AG20443 (cell line): ENCODE data around the gene C16orf74.

Source experiments
- DNase-seq: peaks from one replicate; pipeline ENCODE4 v3.0.0; 2012; ENCODE audit warnings: low spot score, mixed read lengths

The C16orf74 gene

DNA sequence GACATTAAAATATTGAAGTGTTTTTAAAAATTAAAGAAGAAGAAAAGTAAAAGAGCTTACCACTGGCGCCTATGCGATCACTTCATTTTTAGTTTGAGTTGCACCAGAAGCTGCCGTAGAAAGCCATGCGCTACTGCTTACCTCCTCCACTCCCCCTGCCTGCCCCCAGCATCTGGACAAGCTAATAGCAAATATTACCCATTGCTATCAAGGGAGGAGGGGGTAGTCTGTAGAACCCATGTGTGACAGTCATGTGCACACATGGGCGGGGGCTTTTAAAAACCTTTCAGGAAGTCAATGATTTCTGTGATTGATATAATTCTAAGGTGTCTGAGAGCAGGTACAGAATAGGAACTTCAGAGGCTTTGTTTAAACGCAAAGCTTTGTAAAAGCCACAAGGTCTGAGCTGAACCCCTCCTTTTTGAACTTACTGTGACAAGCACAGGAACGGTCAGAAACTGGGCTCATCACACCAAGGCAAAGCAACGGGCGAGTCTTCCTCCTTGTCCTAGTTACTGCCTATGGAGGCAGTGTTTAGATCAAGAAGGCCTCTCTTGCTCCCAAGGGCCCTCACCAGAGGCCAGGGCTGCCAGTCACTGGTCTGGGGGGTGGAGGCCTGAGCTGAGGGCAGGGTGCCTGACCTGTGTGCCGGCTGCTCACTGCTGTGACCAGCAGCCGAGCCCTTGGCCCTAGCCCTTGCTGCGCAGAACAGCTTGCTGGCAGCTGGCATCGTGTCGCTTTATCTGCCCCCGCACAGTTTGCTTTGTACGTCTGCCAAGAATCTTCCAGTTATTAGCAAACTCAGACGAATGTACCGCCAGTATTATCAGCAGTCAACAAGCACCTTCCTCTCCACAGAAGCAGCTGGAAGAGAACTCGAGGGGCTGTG, 77.1 kb downstream of the C16orf74 start:
- DNase-seq: no peak

DNA sequence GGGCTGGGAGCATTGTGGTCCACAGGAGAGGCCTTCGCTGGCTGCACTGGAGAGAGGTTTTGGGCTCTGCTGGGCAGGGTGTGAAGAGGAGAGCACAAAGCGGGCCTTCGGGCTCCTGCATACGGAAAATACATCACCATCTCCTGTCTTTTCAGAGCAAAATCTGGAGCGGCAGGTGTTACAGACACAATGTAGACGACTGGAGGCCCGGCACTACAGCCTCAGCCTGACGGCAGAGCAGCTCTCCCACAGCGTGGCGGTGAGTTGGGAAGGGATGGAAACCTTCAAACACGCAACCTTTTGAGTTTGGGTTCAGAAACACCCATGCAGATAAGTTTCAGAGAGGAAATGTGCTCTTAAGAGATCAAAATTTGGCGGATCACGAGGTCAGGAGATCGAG, 80.1 kb downstream of the C16orf74 start:
- DNase-seq: no peak

DNA sequence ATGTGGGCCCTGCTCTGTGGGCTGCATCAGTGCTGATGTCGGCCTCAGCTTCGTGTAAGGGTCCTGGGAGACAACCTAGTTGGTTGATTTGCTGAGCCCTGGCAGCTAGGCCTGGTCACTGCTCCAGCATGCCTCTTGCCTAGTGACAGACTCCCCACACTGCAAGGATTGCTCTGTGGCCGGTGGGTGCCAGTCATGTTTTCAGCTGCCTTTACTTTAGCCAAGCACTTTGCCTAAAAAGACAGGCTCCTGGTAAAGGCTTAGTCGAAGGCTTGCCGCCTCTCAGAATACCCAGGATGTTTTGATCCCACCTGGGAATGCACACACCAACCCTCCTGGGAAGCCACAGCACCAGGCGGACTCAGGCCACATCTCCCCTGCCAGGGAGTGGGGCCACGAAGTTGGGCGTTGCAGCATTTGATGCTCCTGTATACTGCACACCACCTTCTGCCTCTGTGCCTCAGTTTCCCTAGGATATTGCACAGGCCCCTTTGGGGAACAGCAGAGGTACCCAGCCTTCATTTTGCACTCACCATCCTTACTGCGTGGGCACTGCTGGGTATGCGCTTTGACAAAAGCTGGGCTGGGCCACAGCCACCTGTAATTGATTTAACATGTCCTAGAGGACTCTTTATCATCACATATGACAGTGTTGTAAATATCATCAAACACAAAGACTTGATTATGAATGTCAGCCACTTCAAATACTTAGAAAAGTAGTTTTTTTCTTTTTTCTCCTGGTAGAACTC, 82.0 kb downstream of the C16orf74 start:
- DNase-seq: no peak

DNA sequence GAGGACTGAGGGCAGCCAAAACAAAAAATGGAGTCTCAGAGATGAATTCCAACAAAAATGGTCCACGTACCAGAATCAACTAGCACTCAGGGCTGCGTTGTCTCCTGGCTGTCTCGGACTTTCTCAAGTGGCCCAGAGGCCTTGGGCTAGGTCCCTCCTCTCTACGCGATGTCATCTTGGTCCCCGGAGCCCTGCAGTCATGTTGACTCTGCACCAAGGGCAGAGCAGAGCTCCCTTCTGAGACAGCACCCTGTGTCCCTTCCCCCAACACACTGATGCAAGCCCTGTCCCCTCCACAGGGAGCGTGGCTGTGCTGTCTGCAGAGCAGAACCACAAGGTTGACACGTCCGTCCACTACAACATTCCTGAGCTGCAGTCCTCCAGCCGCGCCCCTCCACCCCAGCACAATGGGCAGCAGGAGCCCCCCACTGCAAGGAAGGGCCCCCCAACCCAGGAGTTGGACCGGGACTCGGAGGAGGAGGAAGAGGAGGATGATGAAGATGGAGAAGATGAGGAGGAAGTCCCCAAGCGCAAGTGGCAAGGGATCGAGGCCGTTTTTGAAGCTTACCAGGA, 83.0 kb downstream of the C16orf74 start:
- DNase-seq: no peak

DNA sequence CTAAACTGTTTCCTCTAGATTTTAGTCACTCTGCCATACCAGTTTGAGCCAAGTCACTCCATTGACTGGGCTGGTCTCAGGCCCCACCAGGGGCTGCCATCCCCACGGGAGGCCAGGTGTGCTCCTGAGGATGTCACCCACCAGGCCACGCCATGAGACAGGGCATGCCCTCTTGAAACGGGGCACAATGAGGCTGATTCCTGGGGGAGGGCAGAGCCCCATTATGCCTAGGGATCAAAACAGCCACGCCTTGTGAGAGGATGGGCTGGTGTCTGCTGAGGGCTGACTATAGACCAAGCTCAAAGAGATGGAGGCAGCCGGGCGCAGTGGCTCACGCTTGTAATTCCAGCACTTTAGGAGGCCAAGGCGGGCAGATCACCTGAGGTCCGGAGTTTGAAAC, 83.6 kb downstream of the C16orf74 start:
- no peak for DNase-seq

DNA sequence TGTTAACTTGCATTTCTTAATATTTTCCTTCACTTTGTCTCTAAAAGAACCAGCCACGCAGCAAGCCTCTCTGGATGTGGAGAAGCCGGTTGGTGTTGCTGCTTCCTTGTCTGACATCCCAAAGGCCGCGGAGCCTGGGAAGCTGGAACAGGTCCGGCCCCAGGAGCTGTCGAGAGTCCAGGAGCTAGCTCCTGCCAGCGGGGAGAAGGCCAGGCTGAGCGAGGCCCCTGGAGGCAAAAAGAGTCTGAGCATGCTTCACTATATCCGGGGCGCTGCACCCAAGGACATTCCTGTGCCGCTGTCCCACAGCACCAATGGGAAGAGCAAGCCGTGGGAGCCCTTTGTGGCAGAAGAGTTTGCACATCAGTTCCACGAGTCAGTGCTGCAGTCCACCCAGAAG, 85.0 kb downstream of the C16orf74 start:
- no peak for DNase-seq

DNA sequence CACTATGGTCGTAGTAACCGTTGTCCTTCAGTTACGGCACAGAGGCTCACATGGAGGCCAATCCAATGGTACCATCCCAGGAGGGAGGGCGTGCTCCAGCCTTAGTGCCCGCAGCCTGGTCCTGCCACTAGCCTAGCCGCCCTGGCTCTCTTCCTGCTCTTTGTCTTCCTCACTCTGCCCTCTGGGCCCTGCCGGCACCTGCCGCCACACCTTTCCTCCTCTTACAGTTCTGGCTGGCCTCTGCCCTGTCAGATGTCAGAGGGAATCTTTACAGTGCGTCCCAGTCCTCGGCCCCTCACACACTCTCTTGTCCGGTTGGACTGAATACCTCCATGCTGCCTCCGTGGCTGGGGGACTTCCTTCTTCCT, 85.5 kb downstream of the C16orf74 start:
- no peak for DNase-seq

DNA sequence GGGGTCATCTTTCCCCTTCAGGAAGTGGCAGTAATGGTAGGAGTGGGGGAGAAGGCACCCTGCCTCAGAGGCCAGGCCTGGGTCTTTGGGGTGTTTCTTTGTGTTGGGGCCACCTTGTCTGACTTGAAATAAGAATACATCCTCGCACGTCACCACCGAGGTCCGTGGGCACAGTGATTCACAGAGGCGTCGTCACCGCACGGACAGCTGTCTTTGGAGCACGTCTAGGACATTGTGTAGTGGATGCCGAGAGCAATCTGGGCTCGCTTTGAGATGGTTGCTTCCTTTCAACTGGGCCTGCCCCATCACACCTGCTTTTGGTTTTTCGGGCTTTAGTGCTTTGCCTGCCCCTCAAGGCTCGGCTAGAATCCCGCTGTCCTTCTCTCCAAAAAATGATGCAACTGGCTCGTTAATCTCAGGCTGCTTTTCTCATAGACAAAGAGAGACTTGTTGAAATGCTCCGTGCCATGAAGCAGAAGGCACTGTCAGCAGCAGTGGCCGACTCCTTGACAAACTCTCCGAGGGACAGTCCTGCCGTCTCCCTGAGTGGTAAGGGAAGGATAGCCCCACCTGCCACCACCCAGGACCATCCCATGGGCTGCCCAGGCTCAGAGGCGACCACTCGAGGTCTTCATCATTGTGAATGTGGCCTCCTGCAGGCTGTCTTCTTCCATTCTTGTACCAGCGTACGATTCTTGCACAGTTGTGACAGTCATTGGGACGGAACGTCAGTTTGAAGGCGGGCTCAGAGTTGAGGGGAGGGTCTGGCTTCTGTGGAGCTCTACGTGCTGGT, 86.1 kb downstream of the C16orf74 start:
- no peak for DNase-seq

DNA sequence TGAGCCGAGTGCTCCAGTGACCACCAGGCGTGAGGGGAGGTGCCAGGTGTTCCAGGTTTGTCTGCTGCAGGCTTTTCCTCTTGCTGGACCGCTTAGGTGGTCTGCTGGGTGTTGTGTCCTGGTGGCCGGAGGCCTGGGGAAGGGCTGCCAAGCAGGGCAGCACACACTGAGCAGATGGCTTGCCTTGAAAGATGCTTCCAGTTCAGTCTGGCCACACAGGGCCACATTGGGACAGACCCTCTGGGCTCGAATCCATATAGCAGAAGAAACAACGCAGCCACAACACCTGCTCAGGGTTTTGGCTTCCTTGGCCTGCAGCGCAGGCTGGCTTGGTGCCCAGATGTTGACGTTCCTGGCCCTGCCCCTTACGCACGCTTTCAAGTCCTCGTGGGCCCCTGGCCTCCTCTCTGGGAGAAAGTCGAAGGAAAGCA, 87.0 kb downstream of the C16orf74 start:
- DNase-seq: no peak

DNA sequence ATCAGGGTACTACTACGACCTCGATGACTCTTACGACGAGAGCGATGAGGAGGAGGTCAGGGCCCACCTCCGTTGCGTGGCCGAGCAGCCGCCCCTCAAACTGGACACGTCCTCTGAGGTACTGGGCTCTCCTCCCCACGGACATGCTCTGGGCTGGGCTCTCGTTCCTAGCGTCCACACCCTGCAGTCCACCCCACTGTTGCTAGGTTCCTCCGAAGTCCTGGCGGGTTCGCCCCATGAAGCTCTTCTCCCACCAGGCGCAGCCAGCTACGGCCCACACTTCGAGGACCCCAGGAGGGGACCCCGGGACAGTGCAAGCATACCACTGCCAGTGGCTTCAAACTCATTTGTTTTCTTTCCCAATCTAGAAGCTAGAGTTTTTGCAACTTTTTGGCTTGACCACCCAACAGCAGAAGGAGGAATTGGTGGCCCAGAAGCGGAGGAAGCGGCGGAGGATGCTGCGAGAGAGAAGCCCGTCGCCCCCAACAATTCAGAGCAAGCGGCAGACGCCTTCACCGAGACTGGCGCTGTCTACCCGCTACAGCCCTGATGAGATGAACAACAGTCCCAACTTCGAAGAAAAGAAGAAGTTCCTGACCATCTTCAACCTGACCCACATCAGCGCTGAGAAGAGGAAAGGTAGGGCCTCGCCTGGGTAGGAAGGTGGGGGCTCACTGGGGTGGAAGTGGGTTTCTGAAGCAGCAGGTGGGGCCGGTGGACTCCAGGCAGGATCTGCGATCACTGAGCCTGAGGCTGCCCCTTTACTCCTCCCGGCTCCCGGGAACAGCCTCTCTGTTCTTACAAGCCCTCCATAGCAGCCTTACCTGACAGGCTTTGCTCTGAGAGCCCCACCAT, 87.7 kb downstream of the C16orf74 start:
- no peak for DNase-seq

DNA sequence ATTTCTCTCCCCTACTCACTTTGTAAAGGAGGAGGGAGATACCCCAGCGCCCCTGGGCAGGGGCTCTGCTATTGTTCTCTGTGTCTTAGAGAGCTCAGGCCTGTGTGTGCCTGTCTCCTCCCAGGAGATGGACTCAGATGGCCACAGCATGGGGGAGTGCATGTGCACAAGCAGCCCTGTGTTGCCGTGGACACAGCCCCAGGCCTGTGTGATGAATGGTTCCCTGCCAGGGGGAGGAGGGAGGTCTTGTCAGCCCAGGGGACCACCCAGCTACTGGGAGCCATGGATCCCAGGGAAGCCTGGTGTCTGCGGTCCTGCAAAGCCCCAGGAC, 88.4 kb downstream of the C16orf74 start:
- no peak for DNase-seq

DNA sequence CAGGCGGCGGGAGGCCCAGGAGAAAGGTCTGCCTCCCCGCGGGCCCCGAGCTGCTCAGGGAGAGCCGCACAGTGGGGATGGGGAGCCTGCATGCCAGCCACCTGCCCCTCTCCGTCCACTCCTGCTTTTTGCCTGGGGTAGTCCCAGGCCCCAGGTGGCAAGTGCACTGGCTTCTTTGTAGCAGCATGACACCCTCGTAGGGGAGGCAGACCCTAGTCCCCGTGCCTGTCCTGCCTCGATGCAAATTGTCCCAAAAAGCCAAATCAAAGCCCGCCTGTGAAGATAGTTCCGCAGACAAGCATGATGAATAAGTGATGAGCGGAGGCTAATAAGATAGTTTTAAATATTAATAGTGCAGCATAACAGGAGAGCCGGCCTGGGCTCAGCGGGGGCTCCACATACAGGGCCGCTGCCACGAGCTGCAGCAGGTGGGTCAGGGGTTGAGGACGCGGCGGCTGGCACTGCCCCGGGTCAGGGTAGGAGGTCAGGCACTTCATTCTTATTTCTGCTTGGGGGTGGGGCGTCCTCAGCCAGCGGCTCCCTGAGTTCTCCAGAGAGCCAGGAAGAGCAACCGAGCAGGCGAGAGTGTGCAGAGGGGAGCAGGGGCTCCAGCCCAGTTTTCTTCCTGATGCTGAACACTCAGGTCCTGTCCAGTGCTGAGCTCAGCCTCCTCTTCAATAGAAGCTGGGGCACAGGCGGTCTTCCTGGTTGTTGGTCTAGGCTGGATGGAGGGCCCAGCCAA, 89.0 kb downstream of the C16orf74 start:
- no peak for DNase-seq

DNA sequence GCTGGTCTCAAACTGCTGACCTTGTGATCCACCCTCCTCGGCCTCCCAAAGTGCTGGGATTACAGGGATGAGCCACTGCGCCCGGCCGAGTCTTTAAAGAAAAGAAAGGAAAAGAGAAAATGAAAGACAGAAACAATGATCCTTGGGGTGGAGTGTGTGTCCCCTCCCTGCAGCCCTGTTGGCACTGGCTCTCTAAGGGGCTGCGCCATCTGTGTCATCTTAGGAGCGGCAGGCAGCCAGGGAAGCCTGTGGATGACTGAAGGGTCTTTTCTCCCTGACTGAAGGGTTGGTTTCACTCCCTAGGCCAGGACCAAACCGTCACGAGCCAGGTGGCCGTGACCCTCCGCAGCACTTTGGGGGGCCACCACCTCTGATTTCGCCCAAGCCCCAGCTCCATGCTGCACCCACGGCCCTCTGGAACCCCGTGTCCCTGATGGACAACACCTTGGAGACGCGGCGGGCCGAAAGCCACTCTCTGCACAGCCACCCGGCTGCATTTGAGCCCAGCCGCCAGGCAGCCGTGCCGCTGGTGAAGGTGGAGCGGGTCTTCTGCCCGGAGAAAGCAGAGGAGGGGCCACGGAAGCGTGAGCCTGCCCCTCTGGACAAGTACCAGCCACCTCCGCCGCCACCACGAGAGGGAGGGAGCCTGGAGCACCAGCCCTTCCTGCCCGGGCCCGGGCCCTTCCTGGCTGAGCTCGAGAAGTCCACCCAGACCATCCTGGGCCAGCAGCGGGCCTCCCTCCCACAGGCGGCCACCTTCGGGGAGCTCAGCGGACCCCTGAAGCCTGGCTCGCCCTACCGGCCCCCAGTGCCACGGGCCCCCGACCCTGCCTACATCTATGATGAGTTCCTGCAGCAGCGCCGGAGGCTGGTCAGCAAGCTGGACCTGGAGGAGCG, 89.8 kb downstream of the C16orf74 start:
- DNase-seq: no peak

DNA sequence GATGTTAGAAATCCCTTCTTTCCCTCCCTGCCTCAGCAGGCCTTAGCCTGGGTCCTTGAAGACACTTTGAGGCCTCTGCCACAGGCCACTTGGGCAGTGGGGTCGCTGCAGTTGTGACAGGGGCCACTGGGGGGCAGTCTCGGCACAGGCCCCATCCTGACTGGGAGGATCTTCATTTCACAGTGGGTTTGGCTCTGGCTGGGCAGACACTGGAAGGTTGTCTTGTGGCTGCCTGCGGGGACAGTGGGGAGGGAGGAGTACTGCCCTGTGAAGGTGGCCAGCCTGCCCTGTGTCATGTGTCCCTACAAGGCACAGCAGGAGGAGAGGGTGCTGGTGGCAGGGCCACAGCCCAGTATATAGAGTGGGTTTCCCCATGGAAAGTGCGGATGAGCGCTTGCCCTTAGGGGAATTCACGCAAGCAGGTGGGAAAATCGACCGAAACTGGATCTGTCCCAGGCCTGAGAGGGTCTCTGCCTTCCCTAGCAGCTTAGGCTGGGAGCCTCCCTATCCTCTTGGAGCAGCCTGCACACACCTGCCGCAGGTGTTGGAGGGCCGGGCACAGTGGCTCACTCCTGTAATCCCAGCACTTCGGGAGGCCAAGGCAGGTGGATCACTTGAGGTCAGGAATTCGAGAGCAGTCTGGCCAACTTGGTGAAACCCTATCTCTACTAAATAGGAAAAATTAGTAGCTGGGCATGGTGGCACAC, 90.9 kb downstream of the C16orf74 start:
- peak; percentile 91 for DNase-seq

DNA sequence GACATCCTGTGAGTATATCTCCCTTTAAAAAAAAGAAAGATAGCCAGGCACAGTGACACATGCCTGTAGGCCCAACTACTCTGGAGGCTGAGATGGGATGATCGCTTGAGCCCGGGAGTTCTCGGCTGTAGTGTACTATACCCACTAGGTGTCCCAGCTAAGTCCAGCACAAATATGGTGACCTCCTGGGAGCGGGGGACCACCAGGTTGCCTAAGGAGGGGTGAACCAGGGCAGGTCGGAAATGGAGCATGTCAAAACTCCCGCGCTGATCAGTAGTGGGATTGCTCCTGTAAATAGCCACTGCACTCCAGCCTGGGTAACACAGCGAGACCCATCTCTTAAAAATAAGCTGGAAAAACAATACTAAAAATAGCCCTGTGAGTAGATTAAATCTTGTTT, 91.6 kb downstream of the C16orf74 start:
- no peak for DNase-seq

DNA sequence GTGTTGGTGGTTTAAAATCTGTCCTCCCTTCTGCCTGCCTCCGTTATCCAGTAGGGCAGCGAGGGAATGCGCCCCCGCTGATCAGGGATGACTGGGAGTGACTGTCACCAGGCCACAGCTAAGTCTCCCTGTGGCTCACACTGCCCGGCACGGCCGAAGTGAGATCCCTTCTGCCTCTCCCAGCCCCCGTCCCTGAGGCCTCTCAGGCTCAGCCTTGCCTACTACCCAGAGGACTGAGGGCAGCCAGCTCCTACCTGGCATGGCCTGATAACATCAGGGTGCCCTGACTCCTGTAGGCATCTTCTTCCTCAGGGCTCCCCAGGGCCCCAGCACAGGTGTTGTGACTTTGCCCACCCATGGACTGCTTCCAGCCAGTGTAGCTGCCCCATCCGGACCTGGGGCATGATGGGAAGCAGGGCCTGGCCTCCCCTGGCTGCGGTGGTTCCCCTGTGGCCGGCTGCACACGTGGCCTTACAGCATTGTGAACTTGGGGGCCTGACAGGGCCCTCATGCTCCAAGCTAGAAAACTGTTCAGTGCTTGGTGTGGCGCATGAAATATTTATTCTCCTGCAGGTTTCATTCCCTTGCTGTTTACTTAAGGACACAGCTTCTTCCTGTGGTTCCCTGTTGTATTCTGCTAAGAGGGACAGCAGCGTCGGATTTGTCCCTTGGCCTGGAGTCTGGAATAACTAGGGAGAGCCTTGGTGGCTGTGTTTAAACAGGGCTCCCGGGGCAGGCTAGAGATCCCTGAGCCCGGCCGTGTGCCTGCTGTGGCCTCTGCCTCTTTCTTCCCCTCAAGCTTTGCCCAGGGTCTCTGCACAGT, 92.2 kb downstream of the C16orf74 start:
- DNase-seq: no peak

DNA sequence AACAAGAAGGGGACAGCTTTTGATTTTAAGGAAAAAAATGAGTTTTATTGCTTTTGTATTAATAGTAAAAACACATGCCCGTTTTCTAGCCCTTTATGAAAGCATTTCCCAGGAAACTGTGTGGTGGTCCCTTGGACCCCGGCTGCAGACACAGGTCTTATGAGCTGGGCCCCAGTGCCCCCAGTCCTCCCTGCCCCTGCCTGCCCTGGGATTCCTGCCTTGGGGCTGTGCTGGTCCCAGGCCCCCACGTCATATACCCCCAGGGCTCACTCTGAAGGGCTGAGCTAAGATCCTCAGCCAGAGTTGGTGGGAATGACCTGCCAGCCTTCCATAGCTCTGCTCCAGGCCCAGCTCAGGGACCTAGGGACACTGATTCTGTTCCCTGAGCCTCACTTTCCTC, 92.9 kb downstream of the C16orf74 start:
- DNase-seq: no peak
